Dendritic cell treated with granulocyte-macrophage colony-stimulating factor and Interleukin-4, amounts not matched to agents 40 ng/mL and 50 ng/mL, for 4 days (primary cell): Measurements from ENCODE around the gene CNTNAP2.

Experiments
- H3K27ac Mint-ChIP-seq: one replicate; pipeline ENCODE4 v1.8.0; 2022; ENCODE audit warnings: mild to moderate bottlenecking, mixed read lengths
- H3K27me3 Mint-ChIP-seq: one replicate; pipeline ENCODE4 v1.8.0; 2022; ENCODE audit warnings: mild to moderate bottlenecking, mixed read lengths
- H3K36me3 Mint-ChIP-seq: one replicate; pipeline ENCODE4 v1.8.0; 2022; ENCODE audit warnings: low read depth, mixed read lengths
- H3K4me1 Mint-ChIP-seq: one replicate; pipeline ENCODE4 v1.8.0; 2022; ENCODE audit warnings: low read depth, mixed read lengths
- H3K4me3 Mint-ChIP-seq: one replicate; pipeline ENCODE4 v1.8.0; 2022; ENCODE audit warnings: mild to moderate bottlenecking, moderate library complexity, mixed read lengths
- H3K9me3 Mint-ChIP-seq: one replicate; pipeline ENCODE4 v1.8.0; 2022; ENCODE audit warnings: mixed read lengths
- intact Hi-C: fragments of 100-400 bp; cut with micrococcal nuclease; formaldehyde crosslinking; loops from one replicate; pipeline ENCODE4 v1.15.0; 2022

Gene CNTNAP2

GRCh38 chr7:148095066-148095465 is 1978.5 kb downstream of the CNTNAP2 start:
- Mint-ChIP-seq H3K36me3 (no peaks in the 10 kb centered on the region), H3K4me1 (no peaks in the 10 kb centered on the region), H3K9me3 (no peaks in the 10 kb centered on the region), H3K4me3 (no peak overlapping the region), H3K27ac (no peak overlapping the region), H3K27me3 (no peaks in the 10 kb centered on the region)
- intact Hi-C loops = no loop called here

GRCh38 chr7:148104136-148104716 is 1987.6 kb downstream of the CNTNAP2 start:
- Mint-ChIP-seq H3K4me1 (no peaks in the 10 kb centered on the region), H3K36me3 (no peaks in the 10 kb centered on the region)

DNA sequence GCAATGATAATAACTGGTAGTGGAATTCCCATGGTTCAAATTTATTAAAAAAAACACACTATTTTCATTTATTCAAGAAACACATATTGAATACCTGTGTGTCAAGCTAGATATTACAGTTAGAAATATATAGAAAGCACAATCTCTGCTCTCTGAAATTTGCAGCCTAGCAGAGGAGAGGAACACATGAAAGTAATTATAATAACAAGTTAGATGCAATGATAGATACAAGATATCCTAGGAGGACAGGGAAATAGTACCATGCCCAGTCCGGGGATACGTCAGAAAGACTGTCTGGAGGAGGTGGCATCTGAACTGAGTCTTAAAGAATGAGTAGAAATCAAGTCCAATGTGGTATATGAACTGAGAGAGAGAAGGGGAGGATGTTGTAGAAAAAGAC is 1988.3 kb downstream of the CNTNAP2 start:
- no peaks in the 10 kb centered on the region for H3K36me3 Mint-ChIP-seq
- intact Hi-C loops = no loop called here

More at GRCh38 chr7:148104136-148104716, 1987.6 kb downstream of the CNTNAP2 start:
- Mint-ChIP-seq H3K9me3 (peaks cover 11% of the 10 kb centered on the region), H3K27me3 (no peaks in the 10 kb centered on the region), H3K4me3 (no peak overlapping the region), H3K27ac (no peak overlapping the region)
- intact Hi-C loops = no loop called here

DNA sequence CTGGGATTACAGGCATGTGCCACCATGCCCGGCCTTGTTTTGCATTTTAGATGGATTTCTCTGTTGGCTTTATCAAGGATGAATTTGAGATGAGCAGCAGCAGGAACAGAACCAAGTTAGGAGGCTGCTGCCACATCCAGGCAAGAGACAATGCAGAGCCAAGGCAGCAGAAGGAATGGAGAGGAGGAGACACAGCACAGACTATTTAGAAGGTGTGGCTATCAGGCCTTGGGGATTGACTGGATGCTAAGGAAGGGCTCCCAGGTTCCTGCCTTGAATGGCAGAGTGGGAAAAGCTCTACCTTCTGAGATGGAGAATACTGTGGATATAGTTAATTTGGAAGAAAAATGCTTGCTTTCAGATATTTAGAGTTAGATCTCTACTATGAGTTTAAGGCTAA is 1989.3 kb downstream of the CNTNAP2 start:
- no peaks in the 10 kb centered on the region for H3K27me3 Mint-ChIP-seq
- no peak overlapping the region for H3K4me3 Mint-ChIP-seq
- no peaks in the 10 kb centered on the region for H3K4me1 Mint-ChIP-seq
- H3K27ac Mint-ChIP-seq = no peak overlapping the region
- H3K36me3 Mint-ChIP-seq = no peaks in the 10 kb centered on the region
- H3K9me3 Mint-ChIP-seq = peaks cover 11% of the 10 kb centered on the region
- intact Hi-C loops = no loop called here

More for the DNA sequence above, 1988.3 kb downstream of the CNTNAP2 start:
- no peaks in the 10 kb centered on the region for H3K27me3 Mint-ChIP-seq
- H3K27ac Mint-ChIP-seq = no peak overlapping the region
- no peaks in the 10 kb centered on the region for H3K4me1 Mint-ChIP-seq
- peaks cover 11% of the 10 kb centered on the region for H3K9me3 Mint-ChIP-seq
- H3K4me3 Mint-ChIP-seq = no peak overlapping the region

DNA sequence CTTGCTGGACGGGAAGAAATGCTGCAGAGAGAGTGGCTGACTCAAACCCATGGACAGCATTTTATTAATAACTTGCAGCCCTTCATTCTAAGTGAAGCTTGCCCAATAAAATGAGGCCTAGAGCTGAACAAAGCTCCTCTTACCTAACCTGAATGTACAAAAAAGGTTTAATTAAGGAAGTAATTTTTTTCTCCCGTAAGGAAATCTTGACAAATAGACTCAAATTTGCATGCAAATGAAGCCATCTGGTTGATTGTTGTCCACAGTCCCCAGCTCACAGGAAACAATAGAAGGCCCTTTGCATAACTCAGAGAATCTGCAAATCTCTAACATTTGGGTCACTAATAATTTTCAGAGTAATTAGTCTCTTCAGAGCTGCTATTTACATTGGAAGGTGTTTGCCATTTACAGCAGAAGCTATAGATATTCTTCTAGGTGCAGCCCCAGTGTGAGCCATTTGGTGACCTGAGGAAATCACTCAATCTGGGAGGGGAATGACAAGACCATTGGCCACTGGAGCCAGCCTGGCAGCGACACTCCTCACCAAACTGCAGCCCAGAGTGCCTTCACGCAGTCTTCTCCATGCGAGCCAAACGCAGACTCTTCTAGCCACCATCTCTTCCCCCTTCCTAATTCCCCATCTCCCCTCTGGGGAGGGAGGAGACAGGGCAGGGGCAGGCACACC is 1991.0 kb downstream of the CNTNAP2 start:
- Mint-ChIP-seq H3K9me3 (peaks cover 2% of the 10 kb centered on the region), H3K4me1 (no peaks in the 10 kb centered on the region), H3K4me3 (no peak overlapping the region), H3K36me3 (no peaks in the 10 kb centered on the region), H3K27me3 (no peaks in the 10 kb centered on the region), H3K27ac (no peak overlapping the region)
- intact Hi-C loops = no loop called here

GRCh38 chr7:148108381-148108780 is 1991.8 kb downstream of the CNTNAP2 start:
- Mint-ChIP-seq H3K27me3 (no peaks in the 10 kb centered on the region), H3K36me3 (no peaks in the 10 kb centered on the region), H3K4me1 (no peaks in the 10 kb centered on the region), H3K27ac (no peak overlapping the region), H3K4me3 (no peak overlapping the region), H3K9me3 (no peaks in the 10 kb centered on the region)
- intact Hi-C loops = no loop called here

- intact Hi-C loops = no loop called here
- H3K36me3 Mint-ChIP-seq = no peaks in the 10 kb centered on the region
- H3K4me1 Mint-ChIP-seq = no peaks in the 10 kb centered on the region
- H3K9me3 Mint-ChIP-seq = no peaks in the 10 kb centered on the region
- no peak overlapping the region for H3K27ac Mint-ChIP-seq
- H3K4me3 Mint-ChIP-seq = no peak overlapping the region
- H3K27me3 Mint-ChIP-seq = no peaks in the 10 kb centered on the region
Measured at GRCh38 chr7:148110097-148110868, 1993.7 kb downstream of the CNTNAP2 start.

DNA sequence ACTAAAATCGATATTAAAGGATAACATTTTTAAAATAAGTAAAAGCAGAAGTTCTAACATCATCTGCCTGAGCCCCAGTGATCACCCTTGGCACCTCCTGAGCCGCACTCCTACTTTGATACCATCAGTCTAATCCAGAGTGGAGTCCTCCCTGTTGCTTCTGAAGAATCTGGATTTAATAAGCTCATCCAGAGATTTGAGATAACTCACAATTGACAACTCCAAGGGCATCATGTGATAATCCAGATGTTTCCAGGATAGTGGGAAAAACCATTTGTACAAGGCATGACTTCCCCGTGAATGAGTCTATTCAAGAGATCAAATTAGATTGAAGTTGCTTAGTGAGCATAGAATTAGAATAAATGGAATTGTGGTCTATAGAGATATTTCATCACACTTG is 1998.2 kb downstream of the CNTNAP2 start:
- H3K27me3 Mint-ChIP-seq = no peaks in the 10 kb centered on the region
- no peak overlapping the region for H3K27ac Mint-ChIP-seq
- no peak overlapping the region for H3K4me3 Mint-ChIP-seq
- no peaks in the 10 kb centered on the region for H3K36me3 Mint-ChIP-seq
- H3K9me3 Mint-ChIP-seq = no peaks in the 10 kb centered on the region
- intact Hi-C loops = no loop called here
- H3K4me1 Mint-ChIP-seq = no peaks in the 10 kb centered on the region

- Mint-ChIP-seq H3K36me3 (no peaks in the 10 kb centered on the region), H3K4me3 (no peak overlapping the region), H3K4me1 (no peaks in the 10 kb centered on the region), H3K27ac (no peak overlapping the region), H3K9me3 (no peaks in the 10 kb centered on the region), H3K27me3 (no peaks in the 10 kb centered on the region)
- intact Hi-C loops = no loop called here
Measured at GRCh38 chr7:148115308-148115707, 1998.7 kb downstream of the CNTNAP2 start.

DNA sequence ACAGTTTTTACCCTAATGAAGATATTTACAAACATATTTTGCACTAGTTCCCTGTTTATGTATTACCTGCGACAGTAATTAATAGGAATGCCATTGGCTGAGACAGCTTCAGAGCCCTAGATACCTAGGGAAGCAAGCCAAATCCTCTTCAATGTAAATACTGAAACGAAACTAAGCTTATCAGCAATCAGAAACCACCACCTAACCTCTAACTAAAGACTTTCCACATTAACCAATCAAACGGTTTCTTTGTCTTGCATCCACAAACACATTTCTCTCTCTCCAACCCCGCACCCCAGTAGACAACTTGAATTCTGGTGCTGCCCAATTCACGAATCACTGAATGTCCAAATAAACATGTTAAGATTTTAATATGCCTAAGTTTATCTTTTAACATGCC is 1999.6 kb downstream of the CNTNAP2 start:
- intact Hi-C loops = no loop called here
- H3K9me3 Mint-ChIP-seq = no peaks in the 10 kb centered on the region

GRCh38 chr7:148116829-148117403 is 2000.3 kb downstream of the CNTNAP2 start:
- Mint-ChIP-seq H3K36me3 (no peaks in the 10 kb centered on the region), H3K4me3 (no peak overlapping the region), H3K27me3 (no peaks in the 10 kb centered on the region), H3K4me1 (no peaks in the 10 kb centered on the region), H3K9me3 (no peaks in the 10 kb centered on the region), H3K27ac (no peak overlapping the region)
- intact Hi-C loops = no loop called here

More for the DNA sequence above, 1999.6 kb downstream of the CNTNAP2 start:
- Mint-ChIP-seq H3K36me3 (no peaks in the 10 kb centered on the region), H3K4me3 (no peak overlapping the region), H3K4me1 (no peaks in the 10 kb centered on the region), H3K27ac (no peak overlapping the region), H3K27me3 (no peaks in the 10 kb centered on the region)

DNA sequence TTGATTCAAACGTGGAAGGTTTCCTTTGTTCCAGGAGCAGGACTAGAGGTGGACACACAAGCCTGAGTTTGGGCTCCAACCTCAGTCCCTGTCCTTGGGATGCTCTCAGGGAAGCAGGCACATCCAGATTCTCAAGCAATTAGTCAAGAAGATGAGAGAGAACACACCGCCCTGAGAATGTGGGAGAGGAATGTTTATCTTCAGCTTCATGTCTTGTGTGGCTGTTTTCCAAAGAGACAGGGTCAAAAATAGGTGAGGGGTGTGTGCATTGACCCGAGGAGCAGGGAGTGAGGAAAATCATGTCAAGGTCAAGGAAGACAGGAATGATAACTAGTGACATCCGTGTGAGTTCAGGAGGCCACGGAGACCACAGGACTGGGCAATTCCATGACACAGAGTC is 2001.8 kb downstream of the CNTNAP2 start:
- no peaks in the 10 kb centered on the region for H3K9me3 Mint-ChIP-seq
- H3K27ac Mint-ChIP-seq = no peak overlapping the region
- no peak overlapping the region for H3K4me3 Mint-ChIP-seq
- H3K36me3 Mint-ChIP-seq = no peaks in the 10 kb centered on the region
- H3K4me1 Mint-ChIP-seq = no peaks in the 10 kb centered on the region
- no peaks in the 10 kb centered on the region for H3K27me3 Mint-ChIP-seq
- intact Hi-C loops = no loop called here

- H3K4me1 Mint-ChIP-seq = no peaks in the 10 kb centered on the region
- H3K36me3 Mint-ChIP-seq = no peaks in the 10 kb centered on the region
- no peaks in the 10 kb centered on the region for H3K9me3 Mint-ChIP-seq
- no peak overlapping the region for H3K4me3 Mint-ChIP-seq
- intact Hi-C loops = no loop called here
- H3K27ac Mint-ChIP-seq = no peak overlapping the region
- H3K27me3 Mint-ChIP-seq = no peaks in the 10 kb centered on the region
Measured at GRCh38 chr7:148121401-148121800, 2004.8 kb downstream of the CNTNAP2 start.

GRCh38 chr7:148121847-148122246 is 2005.2 kb downstream of the CNTNAP2 start:
- H3K27ac Mint-ChIP-seq = no peak overlapping the region
- no peak overlapping the region for H3K4me3 Mint-ChIP-seq
- H3K27me3 Mint-ChIP-seq = no peaks in the 10 kb centered on the region
- intact Hi-C loops = no loop called here
- no peaks in the 10 kb centered on the region for H3K4me1 Mint-ChIP-seq
- no peaks in the 10 kb centered on the region for H3K36me3 Mint-ChIP-seq
- no peaks in the 10 kb centered on the region for H3K9me3 Mint-ChIP-seq
